Breast epithelium (tissue), 3 donors: Measurements from ENCODE around the gene LY86.

ENCODE experiments used
- POLR2A ChIP-seq: fragments of 450-650 bp; IDR thresholded peaks from one replicate; pipeline ENCODE4 v1.6.1; 2016; ENCODE audit warnings: antibody characterized with exemption, mild to moderate bottlenecking, moderate library complexity
- POLR2AphosphoS5 ChIP-seq, 3 donors: sonication (generic); formaldehyde crosslinking; IDR thresholded peaks; one replicate each; pipeline ENCODE4 v1.6.1; 2017; ENCODE audit warnings: antibody characterized with exemption in 3 of 3
- TF ChIP-seq, protein P1 (sequence below), 3 donors: fragments of 450-650 bp; IDR thresholded peaks; one replicate each; pipeline ENCODE4 v1.5.1; 2016 to 2017; ENCODE audit warnings: antibody characterized with exemption in 3 of 3, mild to moderate bottlenecking in 3 of 3, moderate library complexity in 3 of 3

DNA sequence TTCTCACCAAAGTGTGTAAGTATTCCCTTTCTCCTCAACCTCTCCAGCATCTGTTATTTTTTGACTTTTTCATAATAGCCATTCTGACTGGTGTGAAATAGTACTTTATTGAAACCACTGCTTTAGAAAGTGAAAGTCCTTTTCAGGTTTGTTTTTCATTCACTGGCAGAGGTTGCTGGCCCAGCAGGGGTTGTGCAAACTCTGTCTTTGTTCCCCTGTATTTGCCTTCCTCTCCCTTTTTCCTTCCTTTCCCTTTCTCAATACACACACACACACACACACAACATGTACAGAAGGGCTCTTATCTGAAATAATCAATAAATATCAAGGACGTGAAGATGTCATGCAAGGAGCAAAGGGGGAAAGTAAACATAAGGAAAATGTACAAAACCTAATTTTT, 99.8 kb downstream of the LY86 start:
- TF ChIP-seq, protein P1, sequence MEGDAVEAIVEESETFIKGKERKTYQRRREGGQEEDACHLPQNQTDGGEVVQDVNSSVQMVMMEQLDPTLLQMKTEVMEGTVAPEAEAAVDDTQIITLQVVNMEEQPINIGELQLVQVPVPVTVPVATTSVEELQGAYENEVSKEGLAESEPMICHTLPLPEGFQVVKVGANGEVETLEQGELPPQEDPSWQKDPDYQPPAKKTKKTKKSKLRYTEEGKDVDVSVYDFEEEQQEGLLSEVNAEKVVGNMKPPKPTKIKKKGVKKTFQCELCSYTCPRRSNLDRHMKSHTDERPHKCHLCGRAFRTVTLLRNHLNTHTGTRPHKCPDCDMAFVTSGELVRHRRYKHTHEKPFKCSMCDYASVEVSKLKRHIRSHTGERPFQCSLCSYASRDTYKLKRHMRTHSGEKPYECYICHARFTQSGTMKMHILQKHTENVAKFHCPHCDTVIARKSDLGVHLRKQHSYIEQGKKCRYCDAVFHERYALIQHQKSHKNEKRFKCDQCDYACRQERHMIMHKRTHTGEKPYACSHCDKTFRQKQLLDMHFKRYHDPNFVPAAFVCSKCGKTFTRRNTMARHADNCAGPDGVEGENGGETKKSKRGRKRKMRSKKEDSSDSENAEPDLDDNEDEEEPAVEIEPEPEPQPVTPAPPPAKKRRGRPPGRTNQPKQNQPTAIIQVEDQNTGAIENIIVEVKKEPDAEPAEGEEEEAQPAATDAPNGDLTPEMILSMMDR (IDR thresholded peaks at IDR 0.05) = no peak
- TF ChIP-seq POLR2A (no peak), POLR2AphosphoS5 (IDR thresholded peaks at IDR 0.05) (no peak)
